Smooth muscle cell (in vitro differentiated cells): ENCODE measurements around the gene DPH6. TPM values are rescaled to one million over a fixed set of nuclear protein-coding genes. Genes with fewer than 3 reads are reported as not detected.

Source experiments
- DNase-seq: peaks from one replicate; lab custom pipeline; 2025; ENCODE audit not compliant: unreplicated experiment; lab: John Stamatoyannopoulos, UW
- H2AFZ ChIP-seq: fragments of 200-600 bp; sonication (generic); 2 replicates; pipeline ENCODE4 v1.6.0; 2016; ENCODE audit warnings: antibody characterized with exemption, low read depth, mild to moderate bottlenecking
- H3F3A ChIP-seq: fragments of 200-600 bp; sonication (generic); 2 replicates; pipeline ENCODE4 v1.6.0; 2017; ENCODE audit warnings: antibody characterized with exemption, low read depth
- H3K27ac ChIP-seq: fragments of 200-600 bp; sonication (generic); 2 replicates; pipeline ENCODE4 v1.5.1; 2016; ENCODE audit warnings: low read depth, mild to moderate bottlenecking
- H3K27me3 ChIP-seq: fragments of 200-600 bp; sonication (generic); 2 replicates; pipeline ENCODE4 v1.6.1; 2016; ENCODE audit warnings: low read depth, mild to moderate bottlenecking
- H3K36me3 ChIP-seq: fragments of 200-600 bp; sonication (generic); 2 replicates; pipeline ENCODE4 v1.5.1; 2016; ENCODE audit warnings: low read depth
- H3K4me1 ChIP-seq: fragments of 200-600 bp; sonication (generic); 2 replicates; pipeline ENCODE4 v1.5.1; 2016; ENCODE audit warnings: low read depth
- H3K4me2 ChIP-seq: fragments of 200-600 bp; sonication (generic); 2 replicates; pipeline ENCODE4 v1.6.0; 2016; ENCODE audit warnings: mild to moderate bottlenecking
- H3K4me3 ChIP-seq: fragments of 200-600 bp; sonication (generic); 2 replicates; pipeline ENCODE4 v1.5.1; 2016; ENCODE audit warnings: mild to moderate bottlenecking
- H3K79me2 ChIP-seq: fragments of 200-600 bp; sonication (generic); 2 replicates; pipeline ENCODE4 v1.6.0; 2016; ENCODE audit warnings: low read depth, mild to moderate bottlenecking
- H3K9ac ChIP-seq: fragments of 200-600 bp; sonication (generic); 2 replicates; pipeline ENCODE4 v1.6.0; 2016; ENCODE audit warnings: low read depth
- H3K9me3 ChIP-seq: fragments of 200-600 bp; sonication (generic); replicated peaks from 2 replicates; pipeline ENCODE4 v1.5.1; 2016; ENCODE audit warnings: low read depth
- H4K20me1 ChIP-seq: fragments of 200-600 bp; sonication (generic); 2 replicates; pipeline ENCODE4 v1.6.0; 2016; ENCODE audit warnings: low read depth
- CTCF ChIP-seq: fragments of 200-600 bp; sonication (generic); IDR thresholded peaks from 2 replicates; pipeline ENCODE4 v1.5.1; 2017; ENCODE audit warnings: borderline replicate concordance, mild to moderate bottlenecking, antibody characterized with exemption; ENCODE audit not compliant: insufficient read depth, poor library complexity, severe bottlenecking
- WGBS: methylation state at CpG from one replicate; pipeline ENCODE4 v1.1.7; 2016; ENCODE audit warnings: low lambda C conversion rate; 5-methylcytosine and 5-hydroxymethylcytosine counted together
- polyA plus RNA-seq: library from polyadenylated mRNA; unstranded; fragments of >200 nt; fragmentation: Nextera tagmentation; extraction: Ambion mirVana; gene quantifications from 2 replicates; pipeline ENCODE4 v1.2.1, GENCODE V29; 2016
- total RNA-seq: library from RNA; depleted of rRNA; stranded (reverse); fragments of >200 nt; gene quantifications from 2 replicates; pipeline ENCODE4 v1.2.3, GENCODE V29; 2014

DPH6 gene
- total and polyA plus RNA-seq, 2 experiments from 2014 or later, result 4.0 to 19.9 TPM

- H3K36me3 ChIP-seq, result no peaks in the 10 kb centered on the region
- 93% methylated on average over 1 of the region's 1 CpG for WGBS
- H2AFZ ChIP-seq, result no peak overlapping the region
- no peak for DNase-seq
- H3K4me1 ChIP-seq, result no peaks in the 10 kb centered on the region
- no peaks in the 10 kb centered on the region for H3F3A ChIP-seq
- H4K20me1 ChIP-seq, result no peaks in the 10 kb centered on the region
- H3K27me3 ChIP-seq, result no peaks in the 10 kb centered on the region
- H3K79me2 ChIP-seq, result no peaks in the 10 kb centered on the region
- H3K9me3 ChIP-seq, result no peaks in the 10 kb centered on the region
- H3K9ac ChIP-seq, result no peak overlapping the region
- no peak for TF ChIP-seq CTCF
- no peak overlapping the region for H3K4me3 ChIP-seq
- H3K27ac ChIP-seq, result no peak overlapping the region
- H3K4me2 ChIP-seq, result no peak overlapping the region
Observed at GRCh38 chr15:35431281-35431680, 114.7 kb downstream of the DPH6 start.

GRCh38 chr15:35430301-35430700 lies 115.7 kb downstream of the DPH6 start:
- Histone ChIP-seq H3K9me3 (no peaks in the 10 kb centered on the region), H3F3A (no peaks in the 10 kb centered on the region), H3K9ac (no peak overlapping the region), H4K20me1 (no peaks in the 10 kb centered on the region), H2AFZ (no peak overlapping the region), H3K4me1 (no peaks in the 10 kb centered on the region), H3K27me3 (no peaks in the 10 kb centered on the region), H3K79me2 (no peaks in the 10 kb centered on the region), H3K4me3 (no peak overlapping the region), H3K36me3 (no peaks in the 10 kb centered on the region), H3K4me2 (no peak overlapping the region), H3K27ac (no peak overlapping the region)
- no peak for DNase-seq
- no peak for TF ChIP-seq CTCF

DNA sequence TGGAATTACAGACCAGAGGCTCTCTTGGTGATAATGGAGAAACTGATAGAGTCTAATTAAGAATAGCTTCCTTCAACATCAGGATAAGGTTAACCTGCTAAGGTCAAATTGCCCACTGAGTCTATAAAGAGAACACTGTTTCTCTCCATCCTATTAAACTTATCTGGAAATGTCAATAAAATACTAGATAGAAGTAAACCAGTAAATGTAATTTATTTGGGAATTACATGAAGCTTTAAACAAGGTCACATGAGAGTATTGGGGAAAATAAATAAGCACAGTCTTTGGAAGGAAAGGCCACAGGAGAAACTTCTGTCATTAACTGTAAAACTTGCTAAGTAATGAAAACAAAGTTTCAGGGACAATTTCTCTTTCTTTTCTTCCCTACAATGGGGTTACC lies 118.5 kb downstream of the DPH6 start:
- Histone ChIP-seq H3K79me2 (no peaks in the 10 kb centered on the region), H3K9me3 (no peaks in the 10 kb centered on the region), H3K27ac (no peak overlapping the region), H3K9ac (no peak overlapping the region), H3F3A (no peaks in the 10 kb centered on the region), H3K27me3 (no peaks in the 10 kb centered on the region), H3K4me1 (no peaks in the 10 kb centered on the region), H4K20me1 (no peaks in the 10 kb centered on the region), H3K4me2 (peak overlapping the region; percentile 5), H3K36me3 (no peaks in the 10 kb centered on the region), H2AFZ (no peak overlapping the region), H3K4me3 (no peak overlapping the region)
- no peak for TF ChIP-seq CTCF
- DNase-seq, result no peak

DNA sequence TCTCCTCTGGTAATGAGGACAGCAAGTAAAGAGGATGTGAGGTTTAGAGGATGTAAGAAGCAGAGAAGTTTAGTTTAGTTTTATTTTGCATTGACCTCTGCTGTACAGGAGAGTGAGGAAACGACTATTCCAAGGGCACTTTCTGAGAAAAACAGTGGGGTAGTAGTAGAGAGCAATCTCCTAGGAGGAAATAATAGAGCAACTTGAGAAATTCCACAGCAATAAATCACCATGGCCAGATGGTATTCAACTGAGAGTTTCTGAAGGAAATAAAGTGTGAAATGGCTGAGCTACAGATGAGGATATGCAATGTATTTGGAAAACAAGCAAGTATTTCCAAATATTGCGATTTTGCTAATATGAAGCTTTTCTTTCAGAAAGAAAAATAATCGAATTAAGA lies 118.9 kb downstream of the DPH6 start:
- H3K4me3 ChIP-seq, result no peak overlapping the region
- 58% methylated on average over 3 of the region's 3 CpGs for WGBS
- no peaks in the 10 kb centered on the region for H3F3A ChIP-seq
- no peaks in the 10 kb centered on the region for H3K36me3 ChIP-seq
- H3K27ac ChIP-seq, result no peak overlapping the region
- TF ChIP-seq CTCF, result no peak
- no peak overlapping the region for H3K9ac ChIP-seq
- H3K79me2 ChIP-seq, result no peaks in the 10 kb centered on the region
- peak overlapping the region; percentile 5 for H3K4me2 ChIP-seq
- no peaks in the 10 kb centered on the region for H3K4me1 ChIP-seq
- no peak for DNase-seq
- no peak overlapping the region for H2AFZ ChIP-seq
- no peaks in the 10 kb centered on the region for H4K20me1 ChIP-seq
- no peaks in the 10 kb centered on the region for H3K27me3 ChIP-seq
- H3K9me3 ChIP-seq, result no peaks in the 10 kb centered on the region
